Peyer's patch (tissue), 4 donors: ENCODE measurements around the gene SPAG6. TPM values are rescaled to one million over a fixed set of nuclear protein-coding genes. Genes with fewer than 3 reads are reported as not detected.

Experiments used
- DNase-seq, 3 donors: peaks; one replicate each; pipeline ENCODE4 v3.0.0-alpha.2; 2017 to 2019
- H3K27ac ChIP-seq, 4 donors: fragments of 200-600 bp; sonication (generic); one replicate each; pipeline ENCODE4 v1.5.1; 2016 to 2019
- H3K27me3 ChIP-seq, 2 donors: fragments of 200-600 bp; sonication (generic); one replicate each; pipeline ENCODE4 v1.5.1; 2019
- H3K36me3 ChIP-seq, 3 donors: fragments of 200-600 bp; sonication (generic); one replicate each; pipeline ENCODE4 v1.5.1; 2016 to 2019
- H3K4me1 ChIP-seq, 4 donors: fragments of 200-600 bp; sonication (generic); one replicate each; pipeline ENCODE4 v1.5.1; 2016 to 2019
- H3K4me3 ChIP-seq, 4 donors: fragments of 200-600 bp; sonication (generic); 1 replicate in 3 of 4; 2 replicates in 1 of 4; pipeline ENCODE4 v1.5.1; 2016 to 2019; ENCODE audit warnings: mild to moderate bottlenecking in 1 of 4
- H3K9me3 ChIP-seq, 4 donors: fragments of 200-600 bp; sonication (generic); one replicate each; pipeline ENCODE4 v1.5.1; 2016 to 2019; ENCODE audit warnings: mild to moderate bottlenecking in 1 of 4
- POLR2A ChIP-seq, 2 donors: fragments of 450-650 bp; IDR thresholded peaks; one replicate each; pipeline ENCODE4 v1.5.1; 2017; ENCODE audit warnings: antibody characterized with exemption in 2 of 2, mild to moderate bottlenecking in 2 of 2, moderate library complexity in 2 of 2
- total RNA-seq, 4 donors: library from RNA; depleted of rRNA; stranded (reverse); fragments of >200 nt; gene quantifications; one replicate each; pipeline ENCODE4 v1.1.0, GENCODE V29; 2016
- TF ChIP-seq, protein P1 (sequence below), 6 experiments: fragments of 450-650 bp in 4 of 6; fragments of 200-600 bp in 2 of 6; sonication (generic) in 1 of 6; IDR thresholded peaks; one replicate each; pipeline ENCODE4 v1.5.1; 2017 to 2019; ENCODE audit warnings: antibody characterized with exemption in 6 of 6, mild to moderate bottlenecking in 3 of 6, moderate library complexity in 1 of 6

Gene SPAG6
- total RNA-seq, 4 donors from 2014 or later, result not detected

DNA sequence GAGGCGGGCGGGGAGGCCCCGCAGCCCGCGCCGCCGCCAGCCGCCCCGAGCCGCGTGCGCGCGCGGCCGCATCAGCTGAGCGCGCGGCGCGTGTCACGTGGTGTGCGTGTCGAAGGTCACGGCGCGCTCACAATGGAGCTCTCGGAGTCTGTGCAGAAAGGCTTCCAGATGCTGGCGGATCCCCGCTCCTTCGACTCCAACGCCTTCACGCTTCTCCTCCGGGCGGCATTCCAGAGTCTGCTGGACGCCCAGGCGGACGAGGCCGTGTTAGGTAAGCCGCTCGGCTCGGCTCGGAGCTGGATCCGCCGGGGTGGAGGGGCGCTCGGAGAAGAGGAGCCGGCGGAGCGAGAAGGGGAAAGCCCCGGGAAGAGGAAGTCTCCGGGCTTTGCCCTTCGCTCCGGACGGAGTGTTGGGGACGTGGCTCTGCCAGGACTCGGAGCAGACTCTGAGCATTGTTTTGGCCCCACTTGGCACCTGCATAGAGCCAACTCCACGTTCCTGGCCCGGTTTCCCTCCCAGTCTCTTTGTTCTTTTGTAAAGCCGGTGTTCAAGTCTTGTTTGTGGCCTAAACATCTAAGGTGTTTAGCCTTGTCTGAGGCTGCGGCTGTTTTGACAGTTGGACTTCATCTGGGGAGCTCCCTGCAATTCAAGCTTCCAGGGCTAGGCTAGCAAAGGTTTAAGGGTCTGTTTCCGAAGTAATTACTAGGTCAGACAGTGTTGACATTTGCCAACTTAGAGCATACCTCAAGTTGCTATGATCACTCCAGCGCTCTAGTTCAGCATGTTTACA, 28.8 kb upstream of the SPAG6 start, which contains the start of gene COMMD3:
Gene COMMD3 (plus strand): TSS at position 103 of the 790 bp plus-strand sequence. CDS start 30 bp downstream, at position 133.
- TF ChIP-seq POLR2A (IDR thresholded peaks at IDR 0.05), result peak; percentile 66 to 78
- TF ChIP-seq, protein P1, sequence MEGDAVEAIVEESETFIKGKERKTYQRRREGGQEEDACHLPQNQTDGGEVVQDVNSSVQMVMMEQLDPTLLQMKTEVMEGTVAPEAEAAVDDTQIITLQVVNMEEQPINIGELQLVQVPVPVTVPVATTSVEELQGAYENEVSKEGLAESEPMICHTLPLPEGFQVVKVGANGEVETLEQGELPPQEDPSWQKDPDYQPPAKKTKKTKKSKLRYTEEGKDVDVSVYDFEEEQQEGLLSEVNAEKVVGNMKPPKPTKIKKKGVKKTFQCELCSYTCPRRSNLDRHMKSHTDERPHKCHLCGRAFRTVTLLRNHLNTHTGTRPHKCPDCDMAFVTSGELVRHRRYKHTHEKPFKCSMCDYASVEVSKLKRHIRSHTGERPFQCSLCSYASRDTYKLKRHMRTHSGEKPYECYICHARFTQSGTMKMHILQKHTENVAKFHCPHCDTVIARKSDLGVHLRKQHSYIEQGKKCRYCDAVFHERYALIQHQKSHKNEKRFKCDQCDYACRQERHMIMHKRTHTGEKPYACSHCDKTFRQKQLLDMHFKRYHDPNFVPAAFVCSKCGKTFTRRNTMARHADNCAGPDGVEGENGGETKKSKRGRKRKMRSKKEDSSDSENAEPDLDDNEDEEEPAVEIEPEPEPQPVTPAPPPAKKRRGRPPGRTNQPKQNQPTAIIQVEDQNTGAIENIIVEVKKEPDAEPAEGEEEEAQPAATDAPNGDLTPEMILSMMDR (IDR thresholded peaks at IDR 0.05), result no peak
- Histone ChIP-seq H3K27ac (peak within 1 kb of the TSS; percentile 86 to 98 (median 88)), H3K9me3 (no peaks in the 10 kb centered on the region), H3K36me3 (no peaks in the 10 kb centered on the region), H3K27me3 (no peaks in the 10 kb centered on the region), H3K4me3 (peak within 1 kb of the TSS; percentile 65 to 92 (median 72)), H3K4me1 (peaks cover 0 to 18% (median 4%) of the 10 kb centered on the region in 4 donors)
- peak; percentile 85 to 94 (median 93) for DNase-seq

DNA sequence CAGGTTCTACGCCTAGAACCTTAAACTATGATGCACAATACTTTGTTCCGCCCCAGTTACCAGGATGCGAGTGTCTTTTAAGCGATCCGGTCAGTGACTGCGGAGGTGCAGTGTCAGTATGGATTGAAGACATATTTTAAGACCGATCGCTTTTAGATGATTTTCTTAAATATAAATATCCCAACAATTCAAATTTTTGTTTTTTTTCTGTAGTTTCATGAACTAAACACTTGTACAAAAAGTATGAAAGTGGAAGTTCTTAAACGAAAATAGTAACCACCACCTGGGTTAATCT, 28.3 kb upstream of the SPAG6 start:
- peaks cover 0 to 18% (median 4%) of the 10 kb centered on the region in 4 donors for H3K4me1 ChIP-seq
- peak overlapping the region; percentile 65 to 92 (median 72) for H3K4me3 ChIP-seq
- peak in 2 of 3 donors; percentile 58 to 68 for DNase-seq
- no peaks in the 10 kb centered on the region for H3K9me3 ChIP-seq
- no peaks in the 10 kb centered on the region for H3K27me3 ChIP-seq
- no peaks in the 10 kb centered on the region for H3K36me3 ChIP-seq
- no peak for TF ChIP-seq POLR2A (IDR thresholded peaks at IDR 0.05)
- TF ChIP-seq, protein P1 (IDR thresholded peaks at IDR 0.05), result no peak
- H3K27ac ChIP-seq, result peak overlapping the region; percentile 86 to 98 (median 88)

DNA sequence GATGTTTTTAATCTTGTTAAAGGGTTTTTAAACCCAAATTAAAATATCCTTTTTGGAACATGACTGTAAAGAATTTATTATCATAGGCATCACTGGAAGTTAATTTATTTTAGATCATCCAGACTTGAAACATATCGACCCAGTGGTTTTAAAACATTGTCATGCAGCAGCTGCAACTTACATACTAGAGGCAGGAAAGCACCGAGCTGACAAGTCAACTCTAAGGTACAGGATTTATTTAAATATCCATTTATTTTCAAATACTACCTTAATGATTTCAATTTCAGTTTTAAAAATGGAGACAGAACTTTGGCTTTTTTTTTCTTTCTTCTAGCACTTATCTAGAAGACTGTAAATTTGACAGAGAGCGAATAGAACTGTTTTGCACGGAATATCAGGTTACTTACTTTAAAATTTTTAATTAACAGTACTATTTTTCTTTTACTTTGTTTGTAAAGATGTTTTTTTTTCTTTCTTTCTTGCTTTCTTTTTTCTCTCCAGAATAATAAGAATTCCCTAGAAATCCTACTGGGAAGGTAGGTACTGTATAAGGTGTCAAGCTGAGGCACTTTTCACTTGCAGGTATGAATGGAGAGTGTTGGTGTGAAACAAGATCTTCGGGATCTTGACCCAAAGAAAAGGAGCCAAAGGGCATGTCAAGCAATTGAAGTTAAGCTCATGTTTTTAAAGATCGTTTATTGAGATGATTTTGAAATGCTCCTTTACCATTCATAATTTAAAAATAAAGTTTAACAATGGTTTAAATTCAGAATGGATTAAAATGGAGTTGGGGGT, 27.3 kb upstream of the SPAG6 start:
- H3K9me3 ChIP-seq, result no peaks in the 10 kb centered on the region
- H3K4me3 ChIP-seq, result no peak overlapping the region
- peaks cover 0 to 25% (median 7%) of the 10 kb centered on the region in 4 donors for H3K4me1 ChIP-seq
- TF ChIP-seq, protein P1 (IDR thresholded peaks at IDR 0.05), result no peak
- no peak for TF ChIP-seq POLR2A (IDR thresholded peaks at IDR 0.05)
- H3K27me3 ChIP-seq, result no peaks in the 10 kb centered on the region
- no peak overlapping the region for H3K27ac ChIP-seq
- H3K36me3 ChIP-seq, result no peaks in the 10 kb centered on the region
- no peak for DNase-seq

DNA sequence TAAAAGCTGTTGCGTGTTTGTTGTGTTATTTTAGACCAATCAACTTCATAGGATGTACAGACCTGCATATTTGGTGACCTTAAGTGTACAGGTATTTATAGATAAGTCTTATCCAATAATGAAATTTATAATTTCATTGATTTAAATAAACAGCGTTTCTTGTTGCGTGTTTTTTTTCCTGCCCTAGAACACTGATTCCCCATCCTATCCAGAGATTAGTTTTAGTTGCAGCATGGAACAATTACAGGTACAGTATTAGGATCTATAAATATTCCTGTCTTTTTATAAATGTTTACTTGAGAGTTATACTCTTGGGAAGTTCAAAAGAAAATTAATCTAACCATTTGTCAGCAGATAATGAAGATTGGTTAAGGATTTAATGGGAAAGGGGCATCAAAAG, 26.5 kb upstream of the SPAG6 start:
- peaks cover 0 to 33% (median 7%) of the 10 kb centered on the region in 4 donors for H3K4me1 ChIP-seq

DNA sequence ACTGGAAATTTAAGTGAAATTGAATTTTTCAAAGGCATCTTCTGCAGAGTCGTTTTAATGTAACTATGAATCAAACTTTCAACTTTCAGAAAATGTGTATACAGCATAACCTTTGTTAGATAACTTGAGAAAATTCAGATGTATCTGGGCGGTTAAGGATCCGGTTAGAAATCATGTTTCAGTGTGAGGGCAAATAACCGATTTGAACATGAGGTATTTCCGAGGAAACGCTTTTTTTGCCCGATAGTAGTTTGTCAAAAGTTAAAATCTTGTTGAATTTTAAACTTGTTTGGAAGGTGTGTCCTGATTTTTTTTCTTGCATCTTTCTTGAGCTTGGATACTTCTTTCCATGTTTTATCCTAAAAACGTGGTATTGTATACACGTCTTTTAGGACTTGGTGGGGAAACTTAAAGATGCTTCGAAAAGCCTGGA, 25.7 kb upstream of the SPAG6 start:
- H3K36me3 ChIP-seq, result no peaks in the 10 kb centered on the region
- TF ChIP-seq, protein P1 (IDR thresholded peaks at IDR 0.05), result no peak
- no peak for TF ChIP-seq POLR2A (IDR thresholded peaks at IDR 0.05)
- no peak for DNase-seq
- no peaks in the 10 kb centered on the region for H3K27me3 ChIP-seq
- H3K4me3 ChIP-seq, result peak overlapping the region in 1 of 4 donors; percentile 84
- peaks cover 0 to 41% (median 7%) of the 10 kb centered on the region in 4 donors for H3K4me1 ChIP-seq
- peak overlapping the region in 2 of 4 donors; percentile 67 to 80 for H3K27ac ChIP-seq
- H3K9me3 ChIP-seq, result no peaks in the 10 kb centered on the region

More for the DNA sequence above, 26.5 kb upstream of the SPAG6 start:
- Histone ChIP-seq H3K9me3 (no peaks in the 10 kb centered on the region), H3K36me3 (no peaks in the 10 kb centered on the region), H3K4me3 (no peak overlapping the region), H3K27ac (no peak overlapping the region), H3K27me3 (no peaks in the 10 kb centered on the region)
- TF ChIP-seq, protein P1 (IDR thresholded peaks at IDR 0.05), result no peak
- TF ChIP-seq POLR2A (IDR thresholded peaks at IDR 0.05), result no peak
- DNase-seq, result no peak
